IMR-90 (cell line): ENCODE data around the gene NRP1. TPM values are rescaled to one million over a fixed set of nuclear protein-coding genes. Genes with fewer than 3 reads are reported as not detected.

Experiments
- ATAC-seq: fragments of 200-7000 bp; cut with Tn5 transposase; 2 replicates; pipeline ENCODE4 v1.9.1; 2020; ENCODE audit warnings: low read depth, mild to moderate bottlenecking, moderate library complexity
- BruUV-seq: library from RNA; stranded (reverse); fragments of 400-500 nt; replicated peaks from 2 replicates; lab custom pipeline; 2021; lab: Mats Ljungman, UMichigan
- CTCF ChIA-PET: fragments of 300-600 bp; formaldehyde crosslinking; extraction: SDS; loops from one replicate; lab custom pipeline; 2021; ENCODE audit warnings: antibody characterized with exemption; lab: Yijun Ruan, JAX
- POLR2A ChIA-PET: fragments of 300-600 bp; sonication (Branson Sonifier 250); formaldehyde crosslinking; loops from one replicate; lab custom pipeline; 2022; ENCODE audit warnings: antibody characterized with exemption; ENCODE audit not compliant: unreplicated experiment; lab: Charles Lee
- DNase-seq: peaks from one replicate; pipeline ENCODE4 v3.0.0; 2013
- H2AFZ ChIP-seq: replicated peaks from 2 replicates; pipeline ENCODE3; 2013; ENCODE audit warnings: low read length, mild to moderate bottlenecking; ENCODE audit not compliant: poor library complexity
- H2AK5ac ChIP-seq: 2 replicates; pipeline ENCODE4 v1.6.1; 2013; ENCODE audit warnings: low read depth, low read length, inconsistent platforms
- H2AK9ac ChIP-seq: replicated peaks from 2 replicates; pipeline ENCODE3; 2013; ENCODE audit warnings: mild to moderate bottlenecking, low read depth, low read length, moderate library complexity; ENCODE audit not compliant: poor library complexity
- H2BK120ac ChIP-seq: 2 replicates; pipeline ENCODE4 v1.6.1; 2013; ENCODE audit warnings: low read depth, low read length, inconsistent platforms
- H2BK15ac ChIP-seq: 3 replicates; pipeline ENCODE4 v1.6.1; 2013; ENCODE audit warnings: low read depth, low read length, inconsistent platforms
- H2BK20ac ChIP-seq: 2 replicates; pipeline ENCODE4 v1.6.1; 2013; ENCODE audit warnings: low read depth, mild to moderate bottlenecking, inconsistent platforms, low read length, moderate library complexity
- H2BK5ac ChIP-seq: 2 replicates; pipeline ENCODE4 v1.6.1; 2013; ENCODE audit warnings: mild to moderate bottlenecking, low read depth, low read length, inconsistent platforms; ENCODE audit not compliant: poor library complexity, severe bottlenecking
- H3K14ac ChIP-seq: replicated peaks from 2 replicates; pipeline ENCODE4 v1.6.1; 2013; ENCODE audit warnings: low read depth, low read length, inconsistent platforms
- H3K18ac ChIP-seq: 2 replicates; pipeline ENCODE4 v1.6.1; 2013; ENCODE audit warnings: low read depth, low read length, control low read depth
- H3K23ac ChIP-seq: 2 replicates; pipeline ENCODE4 v1.6.1; 2013; ENCODE audit warnings: low read depth, low read length, inconsistent platforms
- H3K27ac ChIP-seq: 2 replicates; pipeline ENCODE4 v1.5.1; 2013; ENCODE audit warnings: mild to moderate bottlenecking, control low read depth, low read length; ENCODE audit not compliant: insufficient read depth
- H3K27me3 ChIP-seq: 2 replicates; pipeline ENCODE4 v1.6.1; 2013; ENCODE audit warnings: low read length; ENCODE audit not compliant: control insufficient read depth, insufficient read depth
- H3K36me3 ChIP-seq: 2 replicates; pipeline ENCODE4 v1.6.1; 2013; ENCODE audit warnings: low read length, mixed read lengths; ENCODE audit not compliant: control insufficient read depth, insufficient read depth
- H3K4ac ChIP-seq: 2 replicates; pipeline ENCODE4 v1.6.1; 2013; ENCODE audit warnings: low read depth, low read length, inconsistent platforms
- H3K4me1 ChIP-seq: 2 replicates; pipeline ENCODE4 v1.6.1; 2013; ENCODE audit warnings: low read length, mixed read lengths; ENCODE audit not compliant: control insufficient read depth, insufficient read depth
- H3K4me2 ChIP-seq: 2 replicates; pipeline ENCODE4 v1.6.1; 2013; ENCODE audit warnings: low read depth, mild to moderate bottlenecking, control low read depth, low read length, moderate library complexity
- H3K4me3 ChIP-seq: 2 replicates; pipeline ENCODE4 v1.5.1; 2013; ENCODE audit warnings: low read depth, mild to moderate bottlenecking, control low read depth, low read length, moderate library complexity; ENCODE audit not compliant: insufficient read depth
- H3K56ac ChIP-seq: 2 replicates; pipeline ENCODE4 v1.6.1; 2013; ENCODE audit warnings: low read length, inconsistent platforms; ENCODE audit not compliant: insufficient read depth; ENCODE audit errors: extremely low read depth
- H3K79me1 ChIP-seq, 2 experiments: 2 replicates each; pipeline ENCODE4 v1.6.1; 2013; ENCODE audit warnings: low read length in 2 of 2, inconsistent platforms in 1 of 2, low read depth in 1 of 2
- H3K9ac ChIP-seq: 2 replicates; pipeline ENCODE4 v1.6.1; 2013; ENCODE audit warnings: low read depth, low read length, control low read depth
- H3K9me1 ChIP-seq: 2 replicates; pipeline ENCODE4 v1.6.1; 2013; ENCODE audit warnings: low read length, inconsistent platforms; ENCODE audit not compliant: insufficient read depth
- H3K9me3 ChIP-seq: 2 replicates; pipeline ENCODE4 v1.6.1; 2013; ENCODE audit warnings: low read length; ENCODE audit not compliant: control insufficient read depth, insufficient read depth
- H4K20me1 ChIP-seq: 2 replicates; pipeline ENCODE4 v1.6.1; 2013; ENCODE audit warnings: low read length, inconsistent platforms; ENCODE audit not compliant: insufficient read depth
- H4K5ac ChIP-seq: 2 replicates; pipeline ENCODE4 v1.6.1; 2013; ENCODE audit warnings: mild to moderate bottlenecking, low read depth, low read length, control low read depth
- H4K8ac ChIP-seq, 2 experiments: 2 replicates each; pipeline ENCODE4 v1.6.1; 2013; ENCODE audit warnings: low read depth in 2 of 2, low read length in 2 of 2, control low read depth in 1 of 2, inconsistent platforms in 1 of 2
- H4K91ac ChIP-seq: 2 replicates; pipeline ENCODE4 v1.6.1; 2013; ENCODE audit warnings: low read depth, low read length, inconsistent platforms; ENCODE audit not compliant: insufficient read depth
- BHLHE40 ChIP-seq: fragments of 150-350 bp; IDR thresholded peaks from 2 replicates; pipeline ENCODE4 v1.6.1; 2016; ENCODE audit warnings: mild to moderate bottlenecking, low read depth, low read length
- CEBPB ChIP-seq: IDR thresholded peaks from 2 replicates; pipeline ENCODE4 v1.6.1; 2012; ENCODE audit warnings: low read depth, low read length, improper control_type of control experiment
- CHD1 ChIP-seq: IDR thresholded peaks from 2 replicates; pipeline ENCODE4 v1.6.1; 2012; ENCODE audit warnings: low read depth, low read length, improper control_type of control experiment
- CTCF ChIP-seq: conservative IDR thresholded peaks from 2 replicates; pipeline ENCODE4 v1.5.1; 2012; ENCODE audit warnings: mild to moderate bottlenecking, low read depth, low read length, improper control_type of control experiment
- ELK1 ChIP-seq: fragments of 150-350 bp; IDR thresholded peaks from 2 replicates; pipeline ENCODE4 v1.6.1; 2016; ENCODE audit warnings: low read depth, mild to moderate bottlenecking, low read length, moderate library complexity, borderline replicate concordance
- FOS ChIP-seq: fragments of 150-350 bp; IDR thresholded peaks from 2 replicates; pipeline ENCODE4 v1.6.1; 2016; ENCODE audit warnings: low read depth, low read length
- MAFK ChIP-seq: IDR thresholded peaks from 2 replicates; pipeline ENCODE4 v1.6.1; 2012; ENCODE audit warnings: low read depth, low read length, improper control_type of control experiment
- MAZ ChIP-seq: IDR thresholded peaks from 2 replicates; pipeline ENCODE4 v1.6.1; 2012; ENCODE audit warnings: low read depth, mild to moderate bottlenecking, low read length, improper control_type of control experiment, moderate library complexity, borderline replicate concordance
- NFE2L2 ChIP-seq: fragments of 150-350 bp; IDR thresholded peaks from 2 replicates; pipeline ENCODE4 v1.6.1; 2016; ENCODE audit warnings: low read depth, mild to moderate bottlenecking, low read length
- POLR2A ChIP-seq: IDR thresholded peaks from 2 replicates; pipeline ENCODE4 v1.6.1; 2012; ENCODE audit warnings: mild to moderate bottlenecking, low read depth, low read length
- RAD21 ChIP-seq: IDR thresholded peaks from 2 replicates; pipeline ENCODE4 v1.6.1; 2012; ENCODE audit warnings: low read length, improper control_type of control experiment
- RCOR1 ChIP-seq: IDR thresholded peaks from 2 replicates; pipeline ENCODE4 v1.6.1; 2012; ENCODE audit warnings: mild to moderate bottlenecking, low read length, improper control_type of control experiment; ENCODE audit not compliant: insufficient replicate concordance
- RFX5 ChIP-seq: IDR thresholded peaks from 2 replicates; pipeline ENCODE4 v1.8.0; 2012; ENCODE audit warnings: low read depth, mild to moderate bottlenecking, low read length, moderate library complexity
- SMC3 ChIP-seq: fragments of 150-350 bp; IDR thresholded peaks from 2 replicates; pipeline ENCODE4 v1.6.1; 2016; ENCODE audit warnings: low read depth, mild to moderate bottlenecking, antibody characterized with exemption, low read length, moderate library complexity
- USF2 ChIP-seq: fragments of 150-350 bp; IDR thresholded peaks from 2 replicates; pipeline ENCODE4 v1.6.1; 2017; ENCODE audit warnings: mild to moderate bottlenecking, antibody characterized with exemption, low read length, low read depth
- WGBS, 2 experiments: methylation state at CpG; one replicate each; pipeline versions ENCODE4 v1.1.5 to v1.1.7; 2013; ENCODE audit warnings: missing lambda C conversion rate in 2 of 2; ENCODE audit not compliant: insufficient read length in 1 of 2; ENCODE audit errors: extremely low coverage in 2 of 2; 5-methylcytosine and 5-hydroxymethylcytosine counted together
- dilution Hi-C: fragments of 300-500 bp; cut with HindIII; formaldehyde crosslinking; loops from one replicate; pipeline ENCODE4 v1.14.3; 2018; ENCODE audit warnings: low sequenced_read_pairs; ENCODE audit not compliant: unreplicated experiment
- in situ Hi-C: fragments of 300-500 bp; cut with MboI; formaldehyde crosslinking; loops from 3 replicates; pipeline ENCODE4 v1.14.3; 2019; ENCODE audit warnings: low sequenced_read_pairs, inconsistent platforms, mixed read lengths
- intact Hi-C: fragments of 100-400 bp; cut with micrococcal nuclease; formaldehyde crosslinking; loops from 2 replicates; pipeline ENCODE4 v1.10.0; 2022
- polyA plus RNA-seq, 3 experiments: library from polyadenylated mRNA; depleted of rRNA; stranded (reverse); fragments of >200 nt; gene quantifications; 2 replicates each; pipeline ENCODE4 v1.2.3, GENCODE V29; 2012; ENCODE audit warnings: low replicate concordance in 1 of 3
- total RNA-seq: library from RNA; depleted of rRNA; stranded (reverse); fragments of >200 nt; gene quantifications from 2 replicates; pipeline ENCODE4 v1.2.3, GENCODE V29; 2012

Gene NRP1
- total and polyA plus RNA-seq, 2 of the 4 experiments (the other 2 are of a cell fraction): 108 to 227 TPM

DNA sequence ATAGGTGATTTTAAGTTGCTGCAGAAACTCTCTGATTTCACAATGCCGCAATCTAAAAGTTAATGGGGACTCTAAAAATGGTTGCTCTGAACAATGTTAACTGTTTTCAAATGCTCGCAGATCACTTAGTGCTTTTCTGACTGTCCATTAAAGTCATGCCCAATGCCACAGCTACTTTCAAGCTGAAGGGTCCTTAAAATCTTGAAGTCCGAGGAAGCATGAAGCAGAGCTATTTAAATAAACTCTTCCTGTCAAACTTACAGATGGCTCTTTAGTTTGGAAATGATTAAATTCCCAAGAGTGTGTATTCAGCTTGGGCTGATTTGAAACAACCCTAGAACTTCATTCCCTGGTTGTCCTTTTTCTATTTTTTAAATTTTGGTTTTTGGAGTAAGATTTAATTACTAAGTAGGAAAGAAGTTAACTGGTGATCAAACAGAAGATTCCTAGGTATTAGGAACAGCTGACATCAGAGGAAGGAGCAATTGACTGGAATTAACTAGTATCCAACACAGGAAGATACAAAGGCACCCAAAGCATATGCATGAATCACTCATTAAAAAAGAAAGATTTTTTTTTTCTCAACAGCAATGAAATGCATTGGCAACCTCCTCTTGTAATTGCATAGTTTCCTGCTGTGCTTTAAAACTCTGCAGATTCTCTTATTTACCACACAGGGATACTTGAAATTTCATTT, 105.1 kb downstream of the NRP1 start:
- WGBS, 2 experiments: 90% methylated on average over 2 of the region's 3 CpGs; no CpG with 5 or more reads in 1 of the 2 experiments
- Histone ChIP-seq H3K79me1 (peaks cover 14 to 55% of the 10 kb centered on the region in 2 experiments), H2BK120ac (peak overlapping the region; percentile 9; the same call in 1 of the 2 replicates), H4K5ac (peak overlapping the region; percentile 88; the same call in 1 of the 2 replicates), H3K14ac (no peak overlapping the region), H2AK5ac (no peak overlapping the region), H3K27me3 (no peaks in the 10 kb centered on the region), H3K4me1 (peaks cover 10% of the 10 kb centered on the region), H3K4me2 (peak overlapping the region; percentile 44; the same call in 1 of the 2 replicates), H3K18ac (peak overlapping the region; percentile 80; the same call in 1 of the 2 replicates), H3K23ac (peak overlapping the region; percentile 0; the same call in 1 of the 2 replicates), H4K91ac (no peak overlapping the region), H3K4me3 (no peak overlapping the region), H3K36me3 (peaks cover 19% of the 10 kb centered on the region), H3K9me1 (peaks cover 4% of the 10 kb centered on the region), H3K9me3 (no peaks in the 10 kb centered on the region), H3K9ac (no peak overlapping the region), H4K8ac (peak overlapping the region in 1 of 2 experiments; percentile 12; a peak in 1 of 4 replicates), H3K27ac (no peak overlapping the region), H2AK9ac (no peak overlapping the region), H4K20me1 (no peaks in the 10 kb centered on the region), H2BK15ac (no peak overlapping the region; the same call in 2 of the 3 replicates), H2BK20ac (0 out of 2 replicates have a peak overlapping the region, but pooled peaks have one; percentile 1), H3K4ac (no peak overlapping the region), H3K56ac (no peak overlapping the region), H2AFZ (no peak overlapping the region), H2BK5ac (peak overlapping the region; percentile 1)
- dilution Hi-C loops (no loop called here), in situ Hi-C loops (no loop called here), intact Hi-C loops (no loop called here)
- ATAC-seq: peak; percentile 62
- TF ChIP-seq CHD1: no peak
- no peak for TF ChIP-seq POLR2A
- TF ChIP-seq BHLHE40: no peak
- TF ChIP-seq CTCF: no peak
- TF ChIP-seq FOS: no peak
- TF ChIP-seq RCOR1: no peak
- no peak for TF ChIP-seq CEBPB
- no peak for TF ChIP-seq MAZ
- no peak for TF ChIP-seq RAD21
- no peak for TF ChIP-seq USF2
- TF ChIP-seq NFE2L2: no peak
- TF ChIP-seq ELK1: no peak
- no peak for TF ChIP-seq SMC3
- TF ChIP-seq RFX5: no peak
- TF ChIP-seq MAFK: no peak
- ChIA-PET POLR2A (no interaction called here), CTCF (no interaction called here)
- no TSS peak for BruUV-seq
- no peak for DNase-seq
